Ectodermal cell (in vitro differentiated cells): ENCODE results near the gene EXOC7.
A peak's percentile ranks its signal among the peaks of the same experiment; 100 is the strongest.

Experiments used
- H3K27ac ChIP-seq: 2 replicates; pipeline ENCODE4 v1.7.0; 2013; ENCODE audit warnings: mild to moderate bottlenecking, low read depth, low read length; ENCODE audit not compliant: insufficient read depth, poor library complexity, severe bottlenecking
- H3K27me3 ChIP-seq: 2 replicates; pipeline ENCODE4 v1.7.0; 2013; ENCODE audit warnings: mild to moderate bottlenecking, low read length; ENCODE audit not compliant: insufficient read depth, control insufficient read depth, poor library complexity, severe bottlenecking
- H3K36me3 ChIP-seq: one replicate; pipeline ENCODE4 v1.7.0; 2013; ENCODE audit warnings: low read length; ENCODE audit not compliant: control insufficient read depth, insufficient read depth
- H3K4me1 ChIP-seq: one replicate; pipeline ENCODE4 v1.7.0; 2013; ENCODE audit warnings: low read length; ENCODE audit not compliant: control insufficient read depth, insufficient read depth
- H3K4me3 ChIP-seq: 2 replicates; pipeline ENCODE4 v1.7.0; 2013; ENCODE audit warnings: low read depth, low read length, control low read depth; ENCODE audit not compliant: insufficient read depth
- H3K9me3 ChIP-seq: 2 replicates; pipeline ENCODE4 v1.7.0; 2013; ENCODE audit warnings: mild to moderate bottlenecking, low read length, moderate library complexity; ENCODE audit not compliant: control insufficient read depth
- WGBS, 2 experiments: methylation state at CpG; one replicate each; pipeline ENCODE4 v1.1.7; 2013; ENCODE audit warnings: missing lambda C conversion rate in 2 of 2; 5-methylcytosine and 5-hydroxymethylcytosine counted together

Gene EXOC7

DNA sequence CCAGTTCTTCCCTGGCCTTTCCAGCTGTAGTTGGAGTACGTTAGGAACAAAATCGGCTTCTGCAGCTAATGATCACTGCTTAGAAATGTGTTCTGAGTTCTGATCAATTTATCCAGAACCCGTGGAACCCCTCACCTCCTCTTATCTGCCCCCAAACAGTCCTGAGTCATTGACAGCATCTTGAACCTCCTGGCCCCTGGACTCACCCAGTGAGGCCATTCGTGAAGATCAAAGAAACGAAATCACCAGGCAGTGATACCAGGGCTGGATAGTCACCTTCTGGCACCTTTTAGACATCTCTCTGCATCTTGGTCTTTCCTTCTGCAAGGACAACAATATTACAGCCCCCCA is 17.0 kb upstream of the EXOC7 start:
- Histone ChIP-seq H3K4me1 (peaks cover 10% of the 10 kb centered on the region), H3K27me3 (peaks cover 21% of the 10 kb centered on the region), H3K27ac (no peak overlapping the region), H3K36me3 (no peaks in the 10 kb centered on the region), H3K9me3 (no peaks in the 10 kb centered on the region), H3K4me3 (no peak overlapping the region)
- 72 to 79% methylated on average over 5 of the region's 5 CpGs for WGBS, 2 experiments

DNA sequence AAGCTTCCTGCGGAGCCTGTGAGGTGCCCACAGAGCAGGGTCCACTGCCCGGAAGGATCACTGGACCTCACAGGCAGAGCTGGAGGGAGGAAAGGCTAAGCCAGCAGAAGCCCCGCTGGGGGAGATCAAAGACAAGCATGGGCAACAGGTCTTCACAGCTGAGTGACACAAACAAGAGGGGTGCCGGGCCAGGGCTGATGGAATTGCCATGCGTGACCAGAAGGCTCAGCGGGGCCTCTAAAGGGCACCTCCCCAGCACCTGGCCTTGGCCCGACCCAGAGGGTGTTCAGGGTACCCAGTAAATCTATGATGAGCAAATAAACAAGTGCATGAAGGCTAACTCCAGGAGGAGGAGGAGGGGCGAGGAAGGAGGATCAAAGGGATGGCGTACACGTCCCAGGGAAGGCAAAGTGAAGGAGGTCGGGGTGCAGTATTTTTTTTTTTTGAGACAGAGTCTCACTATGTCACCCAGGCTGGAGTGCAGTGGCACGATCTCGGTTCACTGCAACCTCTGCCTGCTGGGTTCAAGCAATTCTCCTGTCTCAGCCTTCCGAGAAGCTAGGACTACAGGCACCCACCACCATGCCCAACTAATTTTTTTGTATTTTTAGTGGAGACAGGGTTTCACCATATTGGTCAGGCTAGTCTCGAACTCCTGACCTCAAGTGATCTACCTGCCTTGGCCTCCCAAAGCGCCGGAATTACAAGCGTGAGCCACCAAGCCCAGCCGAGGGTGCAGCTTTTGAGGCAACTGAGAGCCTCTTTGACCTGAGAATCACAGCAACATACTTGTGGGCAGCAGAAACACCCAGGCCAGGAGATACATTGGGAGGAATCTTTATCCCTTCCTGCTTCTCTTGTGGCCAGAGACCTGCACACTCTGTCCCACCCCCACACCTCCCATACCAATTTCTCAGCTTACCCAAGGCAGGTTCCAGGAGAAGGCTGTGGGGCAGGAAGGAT is 16.1 kb upstream of the EXOC7 start:
- Histone ChIP-seq H3K36me3 (no peaks in the 10 kb centered on the region), H3K9me3 (no peaks in the 10 kb centered on the region), H3K27ac (no peak overlapping the region), H3K27me3 (peaks cover 21% of the 10 kb centered on the region), H3K4me1 (peaks cover 10% of the 10 kb centered on the region), H3K4me3 (no peak overlapping the region)
- 71 to 72% methylated on average over 19 of the region's 19 CpGs for WGBS, 2 experiments

DNA sequence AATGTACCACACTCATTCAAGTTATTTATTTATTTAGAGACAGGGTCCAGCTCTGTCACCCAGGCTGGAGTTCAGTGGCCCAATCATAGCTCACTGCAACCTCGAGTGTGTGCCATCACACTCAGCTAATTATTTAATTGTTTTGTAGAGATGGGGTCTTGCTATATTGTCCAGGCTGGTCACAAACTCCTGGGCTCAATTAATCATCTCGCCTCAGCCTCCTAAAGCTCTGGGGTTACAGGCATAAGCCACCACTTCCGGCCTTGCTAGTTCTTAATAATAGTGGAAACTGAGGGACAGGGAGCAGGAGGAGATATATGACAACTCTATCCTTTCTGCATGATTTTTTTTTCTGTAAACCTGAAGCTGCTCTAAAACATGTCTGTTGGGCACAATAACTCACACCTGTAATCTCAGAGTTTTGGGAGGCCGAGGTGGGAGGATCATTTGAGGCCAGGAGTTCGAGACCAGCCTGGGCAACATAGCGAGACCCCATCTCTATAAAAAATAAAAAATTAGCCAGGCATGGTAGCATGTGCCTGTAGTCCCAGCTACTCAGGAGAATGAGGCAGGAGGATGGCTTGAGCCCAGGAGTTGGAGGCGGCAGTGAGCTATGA is 11.7 kb upstream of the EXOC7 start:
- WGBS, 2 experiments: 83 to 94% methylated on average over 7 of the region's 7 CpGs
- Histone ChIP-seq H3K36me3 (no peaks in the 10 kb centered on the region), H3K4me3 (no peak overlapping the region), H3K27me3 (peaks cover 1% of the 10 kb centered on the region), H3K9me3 (no peaks in the 10 kb centered on the region), H3K4me1 (peaks cover 6% of the 10 kb centered on the region), H3K27ac (no peak overlapping the region)

DNA sequence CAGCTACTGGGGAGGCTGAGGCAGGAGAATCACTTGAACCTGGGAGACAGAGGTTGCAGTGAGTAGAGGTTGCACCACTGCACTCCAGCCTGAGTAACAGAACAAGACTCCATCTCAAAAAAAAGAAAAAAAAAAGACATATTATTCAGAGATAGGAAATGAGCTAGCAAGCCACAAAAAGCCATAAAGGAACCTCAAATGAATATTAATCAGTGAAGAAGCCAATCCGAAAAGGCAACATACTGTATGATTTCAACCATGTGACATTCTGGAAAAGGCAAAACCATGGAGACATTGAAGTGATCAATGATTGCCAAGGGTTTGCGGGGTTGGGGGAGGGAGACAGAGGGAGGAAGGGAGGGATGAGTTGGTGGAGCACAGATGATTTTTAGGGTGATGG is 8.4 kb upstream of the EXOC7 start:
- H3K4me1 ChIP-seq: no peaks in the 10 kb centered on the region
- no peaks in the 10 kb centered on the region for H3K9me3 ChIP-seq
- no peak overlapping the region for H3K27ac ChIP-seq
- H3K36me3 ChIP-seq: no peaks in the 10 kb centered on the region
- no peak overlapping the region for H3K4me3 ChIP-seq
- no peaks in the 10 kb centered on the region for H3K27me3 ChIP-seq
- 93 to 99% methylated on average over 2 of the region's 2 CpGs for WGBS, 2 experiments

DNA sequence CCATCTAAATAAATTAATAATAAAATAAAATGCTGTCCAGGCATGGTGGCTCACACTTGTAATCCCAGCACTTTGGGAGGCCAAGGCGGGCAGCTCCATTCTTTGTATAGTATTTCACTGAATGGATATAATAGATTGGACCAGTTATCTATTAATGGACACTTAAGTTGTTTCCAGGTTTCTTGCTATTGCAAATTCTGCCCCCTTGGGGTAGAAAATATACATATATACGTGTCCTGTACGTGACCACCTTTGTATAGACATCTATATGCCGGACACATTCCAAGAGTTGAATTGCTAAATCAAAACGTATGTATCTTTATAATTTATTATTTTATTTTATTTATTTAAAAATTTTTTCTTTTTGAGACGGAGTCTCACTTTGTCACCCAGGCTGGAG is 3.9 kb upstream of the EXOC7 start:
- Histone ChIP-seq H3K27ac (no peak overlapping the region), H3K36me3 (no peaks in the 10 kb centered on the region), H3K4me1 (peaks cover 6% of the 10 kb centered on the region), H3K27me3 (no peaks in the 10 kb centered on the region), H3K4me3 (no peak overlapping the region), H3K9me3 (no peaks in the 10 kb centered on the region)
- 95 to 96% methylated on average over 3 to 5 of the region's 6 CpGs for WGBS, 2 experiments

DNA sequence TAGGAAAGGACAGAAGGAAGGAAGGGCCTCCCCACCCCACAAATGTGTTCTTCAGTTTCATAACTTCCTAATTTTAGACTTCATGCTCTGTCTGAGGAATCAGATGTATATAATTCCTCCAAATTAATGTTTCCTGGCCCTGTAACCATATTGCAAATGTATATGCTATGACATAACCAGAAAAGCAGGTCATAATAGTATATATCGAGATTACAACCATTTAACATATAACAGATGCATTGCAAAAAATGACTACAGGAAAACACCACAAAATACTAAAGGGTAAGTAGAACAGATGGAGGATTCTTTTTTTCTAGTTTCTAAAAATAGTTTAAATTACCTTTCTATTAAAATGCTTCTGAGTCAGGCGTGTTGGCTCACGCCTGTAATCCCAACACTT is 3.1 kb upstream of the EXOC7 start:
- WGBS, 2 experiments: 95 to 98% methylated on average over 2 to 3 of the region's 3 CpGs
- no peak overlapping the region for H3K4me3 ChIP-seq
- no peaks in the 10 kb centered on the region for H3K36me3 ChIP-seq
- peaks cover 6% of the 10 kb centered on the region for H3K4me1 ChIP-seq
- H3K27ac ChIP-seq: no peak overlapping the region
- no peaks in the 10 kb centered on the region for H3K27me3 ChIP-seq
- no peaks in the 10 kb centered on the region for H3K9me3 ChIP-seq

DNA sequence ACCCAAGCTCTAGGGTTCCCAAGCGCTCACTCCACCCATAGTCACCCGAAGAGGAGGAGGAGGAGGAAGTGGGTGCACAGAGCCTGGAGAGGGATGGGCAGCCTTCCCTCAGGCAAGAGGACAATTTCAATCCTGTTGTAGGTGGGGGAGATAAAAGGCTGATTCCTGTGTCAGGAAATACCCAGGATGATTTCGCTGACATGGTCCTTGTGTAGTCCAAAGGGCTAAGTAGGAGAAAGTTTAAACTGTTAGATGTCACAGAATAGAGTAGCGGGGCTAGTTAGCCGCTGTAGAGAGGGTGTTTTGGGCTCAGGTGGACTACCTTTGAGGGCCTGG is 1.3 kb upstream of the EXOC7 start:
- H3K4me3 ChIP-seq: no peak overlapping the region
- no peak overlapping the region for H3K27ac ChIP-seq
- H3K4me1 ChIP-seq: peaks cover 6% of the 10 kb centered on the region
- WGBS, 2 experiments: 79 to 93% methylated on average over 4 to 5 of the region's 5 CpGs
- H3K27me3 ChIP-seq: no peaks in the 10 kb centered on the region
- peaks cover 11% of the 10 kb centered on the region for H3K36me3 ChIP-seq
- H3K9me3 ChIP-seq: no peaks in the 10 kb centered on the region

DNA sequence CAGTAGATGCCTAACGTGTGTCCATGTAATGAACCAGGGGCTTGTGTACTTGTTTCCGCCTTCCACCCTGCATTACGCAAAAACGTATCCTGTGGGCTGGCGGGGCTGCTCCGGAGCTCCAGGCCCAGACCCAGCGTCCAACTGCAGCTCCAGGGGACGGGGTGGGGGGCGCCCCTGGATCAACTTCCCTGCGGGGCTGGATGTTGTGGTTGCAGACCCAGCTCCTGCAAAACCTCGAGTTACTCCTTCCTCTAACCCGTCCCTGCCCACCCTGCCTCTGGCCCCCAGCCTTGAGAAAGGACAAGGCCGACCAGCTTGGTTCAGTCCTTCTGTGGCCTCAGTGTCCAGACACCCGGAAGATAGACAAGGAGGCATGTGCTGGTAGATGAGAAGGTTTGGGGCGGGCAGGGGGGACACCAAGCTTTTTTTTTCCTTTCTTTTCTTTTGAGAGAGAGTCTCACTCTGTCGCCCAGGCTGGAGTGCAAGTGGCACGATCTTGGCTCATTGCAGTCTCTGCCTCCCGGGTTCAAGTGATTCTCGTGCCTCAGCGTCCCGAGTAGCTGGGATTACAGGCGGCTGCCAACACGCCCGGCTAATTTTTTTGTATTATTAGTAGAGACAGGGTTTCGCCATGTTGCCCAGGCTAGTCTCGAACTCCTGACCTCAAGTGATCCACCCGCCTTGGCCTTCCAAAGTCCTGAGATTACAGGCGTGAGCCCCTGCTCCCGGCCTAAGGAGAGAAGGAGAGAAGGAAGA is 731 bp upstream of the EXOC7 start:
- Histone ChIP-seq H3K4me1 (peaks cover 6% of the 10 kb centered on the region), H3K9me3 (no peaks in the 10 kb centered on the region), H3K4me3 (peak overlapping the region; percentile 91), H3K36me3 (peaks cover 12% of the 10 kb centered on the region), H3K27me3 (no peaks in the 10 kb centered on the region), H3K27ac (peak overlapping the region; percentile 82)
- 91% methylated on average over 29 of the region's 29 CpGs for WGBS, 2 experiments

DNA sequence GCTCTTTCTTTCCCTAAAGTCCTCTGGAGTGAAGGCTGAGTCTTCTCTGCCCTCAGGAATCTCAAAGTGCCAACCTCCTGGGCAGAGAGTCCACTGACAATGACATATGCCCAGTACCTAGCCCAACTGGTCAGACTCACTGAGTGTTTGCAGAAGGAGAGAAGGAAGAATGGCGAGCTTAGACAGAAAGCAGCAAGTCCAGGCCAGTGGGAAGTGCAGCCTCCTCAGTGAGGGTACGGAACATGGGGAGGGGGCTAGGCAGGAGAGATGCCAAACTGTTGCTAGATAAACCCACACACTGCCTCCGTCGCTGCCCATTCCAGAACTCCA is 678 bp downstream of the EXOC7 start:
- Histone ChIP-seq H3K27me3 (no peaks in the 10 kb centered on the region), H3K4me3 (peak overlapping the region; percentile 91), H3K9me3 (no peaks in the 10 kb centered on the region), H3K4me1 (peaks cover 6% of the 10 kb centered on the region), H3K27ac (no peak overlapping the region), H3K36me3 (peaks cover 13% of the 10 kb centered on the region)
- 8 to 12% methylated on average over 4 of the region's 4 CpGs for WGBS, 2 experiments

DNA sequence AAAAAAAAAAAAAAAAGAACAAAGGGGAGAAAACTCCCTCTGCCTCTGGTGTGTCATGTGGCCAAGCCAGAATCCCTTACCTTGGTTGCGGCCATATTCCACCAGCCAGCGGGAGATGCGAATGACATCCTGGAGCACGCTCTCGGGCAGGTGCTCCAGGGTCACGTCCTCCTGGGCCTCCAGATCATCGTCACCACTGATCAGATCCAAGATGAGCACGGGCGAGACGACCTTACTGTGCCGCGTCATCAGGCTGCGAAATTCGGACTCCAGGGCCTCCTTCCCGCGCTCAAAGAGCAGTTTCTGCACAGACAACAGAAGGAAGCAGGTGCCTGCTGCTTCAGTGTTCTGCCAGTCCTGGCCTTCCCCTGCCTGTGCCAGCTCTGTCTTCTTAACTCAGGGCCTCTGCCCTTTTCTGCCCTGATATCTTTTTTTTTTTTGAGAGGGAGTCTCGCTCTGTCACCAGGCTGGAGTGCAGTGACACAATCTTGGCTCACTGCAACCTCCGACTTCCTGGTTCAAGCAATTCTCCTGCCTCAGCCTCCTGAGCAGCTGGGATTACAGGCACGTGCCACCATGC is 5.8 kb downstream of the EXOC7 start:
- H3K4me3 ChIP-seq: no peak overlapping the region
- no peaks in the 10 kb centered on the region for H3K27me3 ChIP-seq
- 93 to 95% methylated on average over 19 of the region's 19 CpGs for WGBS, 2 experiments
- no peak overlapping the region for H3K27ac ChIP-seq
- no peaks in the 10 kb centered on the region for H3K4me1 ChIP-seq
- no peaks in the 10 kb centered on the region for H3K9me3 ChIP-seq
- peaks cover 52% of the 10 kb centered on the region for H3K36me3 ChIP-seq
